Endothelial cell of umbilical vein (primary cell): ENCODE results near the gene CEP43. TPM values are rescaled to one million over a fixed set of nuclear protein-coding genes. Genes with fewer than 3 reads are reported as not detected.

ENCODE experiments used
- BruUV-seq: library from RNA; stranded (reverse); fragments of 400-500 nt; replicated peaks from 2 replicates; lab custom pipeline; 2021; lab: Mats Ljungman, UMichigan
- CTCF ChIA-PET: fragments of 300-600, 350-600 bp; sonication (Branson Sonifier 250); formaldehyde crosslinking; loops from one replicate; lab custom pipeline; 2021; ENCODE audit warnings: antibody characterized with exemption, inconsistent platforms; lab: Charles Lee
- POLR2A ChIA-PET: fragments of 300-600, 350-600 bp; sonication (Branson Sonifier 250); formaldehyde crosslinking; loops from one replicate; lab custom pipeline; 2021; ENCODE audit warnings: antibody characterized with exemption, inconsistent platforms; lab: Charles Lee
- DNase-seq: peaks from one replicate; pipeline ENCODE4 v3.0.0-alpha.2; 2011; ENCODE audit warnings: low read depth, low spot score
- FAIRE-seq: peaks from 2 replicates; lab custom pipeline; 2011; peaks lifted over from hg19 to GRCh38; lab: Jason Lieb, UNC
- H2AFZ ChIP-seq: 2 replicates; pipeline ENCODE4 v1.6.0; 2012; ENCODE audit warnings: low read depth, low read length, control low read depth, inconsistent platforms
- H3K27ac ChIP-seq: 2 replicates; pipeline ENCODE4 v1.5.1; 2011; ENCODE audit warnings: low read depth, mild to moderate bottlenecking, control low read depth, low read length, moderate library complexity; ENCODE audit not compliant: insufficient read depth
- H3K27me3 ChIP-seq, 2 experiments: 2 replicates each; pipeline versions ENCODE4 v1.6.0 to v1.6.1; 2011; ENCODE audit warnings: low read length in 2 of 2, mixed read lengths in 1 of 2; ENCODE audit not compliant: control insufficient read depth in 2 of 2, insufficient read depth in 2 of 2
- H3K36me3 ChIP-seq, 2 experiments: 2 replicates in 1 of 2; 3 replicates in 1 of 2; pipeline ENCODE4 v1.5.1; 2011; ENCODE audit warnings: low read length in 2 of 2, mild to moderate bottlenecking in 1 of 2, moderate library complexity in 1 of 2; ENCODE audit not compliant: control insufficient read depth in 2 of 2, insufficient read depth in 2 of 2; ENCODE audit errors: extremely low read depth in 1 of 2
- H3K4me1 ChIP-seq: 3 replicates; pipeline ENCODE4 v1.5.1; 2011; ENCODE audit warnings: mild to moderate bottlenecking, low read length; ENCODE audit not compliant: control insufficient read depth, insufficient read depth; ENCODE audit errors: extremely low read depth
- H3K4me2 ChIP-seq: 2 replicates; pipeline ENCODE4 v1.6.1; 2011; ENCODE audit warnings: low read length, control low read depth, mixed read lengths; ENCODE audit not compliant: insufficient read depth
- H3K4me3 ChIP-seq, 3 experiments: fragments of 200-600 bp in 1 of 3; sonication (generic), shearing (Covaris generic) in 1 of 3; replicated peaks in 1 of 3; 2 replicates each; pipeline ENCODE4 v1.5.1; 2011 to 2016; ENCODE audit warnings: control low read depth in 3 of 3, low read length in 3 of 3, mild to moderate bottlenecking in 2 of 3, inconsistent platforms in 1 of 3, low read depth in 1 of 3, moderate library complexity in 1 of 3; ENCODE audit not compliant: insufficient read depth in 1 of 3
- H3K79me2 ChIP-seq: 2 replicates; pipeline ENCODE4 v1.6.0; 2012; ENCODE audit warnings: low read length, inconsistent platforms; ENCODE audit not compliant: control insufficient read depth, insufficient read depth
- H3K9ac ChIP-seq: replicated peaks from 2 replicates; pipeline ENCODE3; 2011; ENCODE audit warnings: low read length, control low read depth; ENCODE audit not compliant: insufficient read depth; ENCODE audit errors: extremely low read depth
- H3K9me1 ChIP-seq: replicated peaks from 3 replicates; pipeline ENCODE4 v1.6.0; 2011; ENCODE audit warnings: mild to moderate bottlenecking, low read length; ENCODE audit not compliant: control insufficient read depth, insufficient read depth; ENCODE audit errors: extremely low read depth
- H3K9me3 ChIP-seq: replicated peaks from 2 replicates; pipeline ENCODE4 v1.5.1; 2012; ENCODE audit warnings: low read length, inconsistent platforms; ENCODE audit not compliant: control insufficient read depth, insufficient read depth
- H4K20me1 ChIP-seq: replicated peaks from 2 replicates; pipeline ENCODE3; 2011; ENCODE audit warnings: mild to moderate bottlenecking, low read length; ENCODE audit not compliant: control insufficient read depth, insufficient read depth; ENCODE audit errors: extremely low read depth
- CTCF ChIP-seq, 2 donors: IDR thresholded peaks; 1 replicate in 1 of 2; 2 replicates in 1 of 2; pipeline ENCODE4 v1.5.1; 2011; ENCODE audit warnings: low read length in 2 of 2, mild to moderate bottlenecking in 2 of 2, moderate library complexity in 2 of 2, control low read depth in 1 of 2, inconsistent platforms in 1 of 2, low read depth in 1 of 2; ENCODE audit not compliant: insufficient read depth in 1 of 2; ENCODE audit errors: extremely low read depth in 1 of 2
- EZH2 ChIP-seq: IDR thresholded peaks from 2 replicates; pipeline ENCODE4 v1.6.1; 2012; ENCODE audit warnings: borderline replicate concordance, low read depth, mild to moderate bottlenecking, moderate library complexity, low read length, inconsistent platforms; ENCODE audit not compliant: severe bottlenecking
- FOS ChIP-seq: IDR thresholded peaks from 2 replicates; pipeline ENCODE4 v1.6.1; 2011; ENCODE audit warnings: mild to moderate bottlenecking, low read length, moderate library complexity, borderline replicate concordance; ENCODE audit not compliant: insufficient read depth
- GATA2 ChIP-seq: IDR thresholded peaks from 2 replicates; pipeline ENCODE4 v1.7.0; 2011; ENCODE audit warnings: low read depth, mild to moderate bottlenecking, moderate library complexity, mixed read lengths, low read length; ENCODE audit not compliant: insufficient read length, insufficient read depth
- JUN ChIP-seq: IDR thresholded peaks from 2 replicates; pipeline ENCODE4 v1.6.1; 2011; ENCODE audit warnings: borderline replicate concordance, low read depth; ENCODE audit not compliant: insufficient read length, insufficient read depth
- MAX ChIP-seq: IDR thresholded peaks from 2 replicates; pipeline ENCODE4 v1.6.1; 2011; ENCODE audit not compliant: insufficient read depth, insufficient read length
- MYC ChIP-seq: IDR thresholded peaks from one replicate; pipeline ENCODE4 v1.6.1; 2011; ENCODE audit warnings: mild to moderate bottlenecking, low read depth, low read length
- POLR2A ChIP-seq: IDR thresholded peaks from 2 replicates; pipeline ENCODE4 v1.6.1; 2012; ENCODE audit warnings: low read depth, mild to moderate bottlenecking, control low read depth, low read length
- POLR2AphosphoS5 ChIP-seq: IDR thresholded peaks from 2 replicates; pipeline ENCODE4 v1.6.1; 2012; ENCODE audit warnings: low read depth, mild to moderate bottlenecking, control low read depth, low read length, moderate library complexity; ENCODE audit not compliant: insufficient read depth
- dilution Hi-C: fragments of 300-500 bp; cut with MboI; formaldehyde crosslinking; loops from one replicate; pipeline ENCODE4 v1.15.0; 2019; ENCODE audit warnings: low sequenced_read_pairs; ENCODE audit not compliant: extremely low pct_ligation_motif_present
- intact Hi-C: fragments of 100-400 bp; cut with micrococcal nuclease; formaldehyde crosslinking; loops from one replicate; pipeline ENCODE4 v1.10.0; 2022
- microRNA-seq: library from miRNA; unstranded; fragments of <30 nt; microRNA quantifications from one replicate; pipeline ENCODE4 v1.2.0, GENCODE V29; 2021; ENCODE audit warnings: borderline number of aligned reads, borderline replicate concordance
- polyA plus RNA-seq, 4 experiments: library from polyadenylated mRNA; depleted of rRNA in 3 of 4; stranded (reverse) in 3 of 4; unstranded in 1 of 4; fragments of >200 nt; gene quantifications; 2 replicates each; pipeline versions ENCODE4 v1.2.1 to v1.2.3, GENCODE V29; 2011 to 2012; ENCODE audit warnings: missing spikeins in 1 of 4
- small RNA-seq: library from RNA; depleted of rRNA; stranded (forward); fragments of <200 nt; gene quantifications from one replicate; pipeline ENCODE3, GENCODE V24; 2012; ENCODE audit warnings: low replicate concordance, low read depth; ENCODE audit not compliant: insufficient read depth, insufficient read length
- total RNA-seq: library from RNA; stranded (reverse); gene quantifications from 2 replicates; pipeline ENCODE4 v1.2.3, GENCODE V29; 2021

Gene CEP43
- total and polyA plus RNA-seq, 2 donors (not counting 3 experiments of a cell fraction or from before 2014, with no cell fraction given): 6.5 to 22.5 TPM

GRCh38 chr6:167047554-167047953 lies 48.4 kb downstream of the CEP43 start:
- Histone ChIP-seq H3K9ac (no peak overlapping the region), H3K36me3 (no peaks in the 10 kb centered on the region), H3K4me3 (no peak overlapping the region), H3K79me2 (no peaks in the 10 kb centered on the region), H3K4me1 (no peaks in the 10 kb centered on the region), H3K27ac (no peak overlapping the region), H4K20me1 (no peaks in the 10 kb centered on the region), H3K4me2 (no peak overlapping the region), H3K27me3 (no peaks in the 10 kb centered on the region), H3K9me3 (no peaks in the 10 kb centered on the region), H2AFZ (no peak overlapping the region), H3K9me1 (no peaks in the 10 kb centered on the region)
- intact Hi-C loops (no loop called here), dilution Hi-C loops (no loop called here)
- no TSS peak for BruUV-seq
- FAIRE-seq (no peak), DNase-seq (no peak)
- POLR2A ChIA-PET: no interaction called here
- TF ChIP-seq MYC (no peak), GATA2 (no peak), FOS (no peak), MAX (no peak), CTCF (IDR thresholded peaks at IDR 0.05; ENCODE audit: extremely low read depth in 1 of 2, insufficient read depth in 1 of 2, low read depth in 1 of 2, low read length in 2 of 2) (no peak), POLR2AphosphoS5 (no peak), POLR2A (no peak), EZH2 (no peak), JUN (no peak)
- CTCF ChIA-PET: interaction anchor here (0.8 to 1.5 kb wide), 2 partner anchors 9 to 272 kb away, joined by 3 to 4 read pairs; no protein-coding TSS in a partner anchor

Small RNA genes lying within 50 kb of the gene (microRNA-seq; reads per million reads assigned to microRNA genes)
- 1.9 reads per million for gene MIR3939

Small RNA genes lying within 50 kb of the gene (small RNA-seq; reads per million reads assigned to genes)
- not detected for gene MIR3939

Other genes starting within 250 kb of the CEP43 start
- gene RNASET2, start 42.8 kb upstream of the CEP43 start, total RNA-seq: 10.0 and 10.7 TPM in 2 replicates
- 11.2 and 11.4 TPM in 2 replicates for gene RNASET2, start 42.8 kb upstream of the CEP43 start, polyA plus RNA-seq
- gene CCR6, start 123.7 kb downstream of the CEP43 start, total RNA-seq: not detected in 2 replicates
- not detected in 2 replicates for gene CCR6, start 123.7 kb downstream of the CEP43 start, polyA plus RNA-seq
- gene GPR31, start 158.6 kb downstream of the CEP43 start, total RNA-seq: not detected in 2 replicates
- not detected in 2 replicates for gene GPR31, start 158.6 kb downstream of the CEP43 start, polyA plus RNA-seq